KMS-11 (cell line): Measurements from ENCODE around the gene ADAMTS17.

ENCODE experiments used
- H2AFZ ChIP-seq: fragments of 200-600 bp; sonication (generic); 2 replicates; pipeline ENCODE4 v1.6.1; 2016; ENCODE audit warnings: antibody characterized with exemption, mixed run types, low read depth
- H3K27ac ChIP-seq: fragments of 200-600 bp; sonication (generic); 2 replicates; pipeline ENCODE4 v1.6.1; 2016; ENCODE audit warnings: mild to moderate bottlenecking, mixed run types
- H3K27me3 ChIP-seq: fragments of 200-600 bp; sonication (generic); 2 replicates; pipeline ENCODE4 v1.6.1; 2017; ENCODE audit warnings: mild to moderate bottlenecking, low read depth, mixed run types, moderate library complexity; ENCODE audit not compliant: insufficient read depth
- H3K36me3 ChIP-seq: fragments of 200-600 bp; sonication (generic); 2 replicates; pipeline ENCODE4 v1.6.1; 2017; ENCODE audit warnings: mild to moderate bottlenecking, mixed run types; ENCODE audit not compliant: insufficient read depth
- H3K4me1 ChIP-seq: fragments of 200-600 bp; sonication (generic); 2 replicates; pipeline ENCODE4 v1.6.1; 2016; ENCODE audit warnings: mild to moderate bottlenecking, low read depth, mixed run types; ENCODE audit not compliant: poor library complexity, severe bottlenecking
- H3K4me2 ChIP-seq: fragments of 200-600 bp; sonication (generic); 2 replicates; pipeline ENCODE4 v1.7.0; 2016; ENCODE audit warnings: mild to moderate bottlenecking, mixed run types
- H3K4me3 ChIP-seq: fragments of 200-600 bp; sonication (generic); IDR thresholded peaks from 2 replicates; pipeline ENCODE4 v1.6.1; 2017; ENCODE audit warnings: low read depth, low read length, mixed read lengths; ENCODE audit not compliant: insufficient read depth
- H3K79me2 ChIP-seq: fragments of 200-600 bp; sonication (generic); 2 replicates; pipeline ENCODE4 v1.6.1; 2016; ENCODE audit warnings: low read depth, mixed run types; ENCODE audit not compliant: insufficient read depth
- H3K9ac ChIP-seq: fragments of 200-600 bp; sonication (generic); 2 replicates; pipeline ENCODE4 v1.6.1; 2016; ENCODE audit warnings: mild to moderate bottlenecking, mixed run types
- H4K20me1 ChIP-seq: fragments of 200-600 bp; sonication (generic); 2 replicates; pipeline ENCODE4 v1.6.1; 2016; ENCODE audit warnings: mild to moderate bottlenecking, mixed run types; ENCODE audit not compliant: insufficient read depth
- CTCF ChIP-seq: fragments of 200-600 bp; sonication (generic); conservative IDR thresholded peaks from 2 replicates; pipeline ENCODE4 v1.6.1; 2017; ENCODE audit warnings: low read depth, mild to moderate bottlenecking, antibody characterized with exemption, low read length, moderate library complexity, mixed read lengths

The ADAMTS17 gene

DNA sequence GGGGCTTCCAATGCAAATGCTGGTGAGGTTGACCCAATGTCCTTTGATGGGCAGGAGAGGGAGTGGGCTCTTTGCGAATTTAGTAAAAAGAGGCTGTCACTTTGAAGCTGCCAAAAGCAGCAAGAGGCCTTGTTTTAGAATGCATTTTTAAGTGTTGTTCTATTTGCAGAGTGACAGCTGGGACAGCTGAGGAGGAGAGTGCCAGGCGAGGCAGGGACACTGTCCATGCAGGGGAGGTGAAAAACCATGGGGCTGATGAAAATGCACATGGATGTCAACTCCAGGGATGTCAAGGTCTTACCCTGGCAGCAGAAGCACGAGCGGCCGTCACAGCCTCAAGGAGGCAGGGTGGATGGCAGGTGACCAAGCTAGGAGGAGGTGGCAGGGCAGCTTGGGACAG lies 279.8 kb downstream of the ADAMTS17 start:
- no peak for TF ChIP-seq CTCF
- Histone ChIP-seq H3K27me3 (no peaks in the 10 kb centered on the region), H3K9ac (no peak overlapping the region), H3K4me1 (no peaks in the 10 kb centered on the region), H4K20me1 (no peaks in the 10 kb centered on the region), H3K79me2 (no peaks in the 10 kb centered on the region), H3K36me3 (no peaks in the 10 kb centered on the region), H3K27ac (no peak overlapping the region), H3K4me3 (no peak overlapping the region), H2AFZ (no peak overlapping the region), H3K4me2 (no peak overlapping the region)

- H3K27ac ChIP-seq, result no peak overlapping the region
These were observed 281.4 kb downstream of the ADAMTS17 start for GRCh38 chr15:100060276-100060926.

GRCh38 chr15:100059521-100059920 lies 282.3 kb downstream of the ADAMTS17 start:
- Histone ChIP-seq H3K36me3 (no peaks in the 10 kb centered on the region), H4K20me1 (no peaks in the 10 kb centered on the region), H3K9ac (no peak overlapping the region), H3K79me2 (no peaks in the 10 kb centered on the region), H3K27me3 (no peaks in the 10 kb centered on the region), H3K4me2 (no peak overlapping the region), H3K4me3 (no peak overlapping the region), H2AFZ (no peak overlapping the region), H3K4me1 (no peaks in the 10 kb centered on the region), H3K27ac (no peak overlapping the region)
- no peak for TF ChIP-seq CTCF

More at GRCh38 chr15:100060276-100060926, 281.4 kb downstream of the ADAMTS17 start:
- Histone ChIP-seq H3K4me2 (no peak overlapping the region), H4K20me1 (no peaks in the 10 kb centered on the region), H3K27me3 (no peaks in the 10 kb centered on the region), H3K36me3 (no peaks in the 10 kb centered on the region), H3K9ac (no peak overlapping the region), H3K4me3 (no peak overlapping the region), H3K79me2 (no peaks in the 10 kb centered on the region), H3K4me1 (no peaks in the 10 kb centered on the region), H2AFZ (no peak overlapping the region)
- no peak for TF ChIP-seq CTCF

GRCh38 chr15:100059094-100059493 lies 282.7 kb downstream of the ADAMTS17 start:
- H2AFZ ChIP-seq, result no peak overlapping the region

More at GRCh38 chr15:100059094-100059493, 282.7 kb downstream of the ADAMTS17 start:
- Histone ChIP-seq H3K4me3 (no peak overlapping the region), H3K9ac (no peak overlapping the region), H4K20me1 (no peaks in the 10 kb centered on the region), H3K27me3 (no peaks in the 10 kb centered on the region), H3K36me3 (no peaks in the 10 kb centered on the region), H3K4me2 (no peak overlapping the region), H3K79me2 (no peaks in the 10 kb centered on the region), H3K27ac (no peak overlapping the region), H3K4me1 (no peaks in the 10 kb centered on the region)
- TF ChIP-seq CTCF, result no peak
